H9 (cell line): ENCODE results near the gene IZUMO4. TPM values are rescaled to one million over a fixed set of nuclear protein-coding genes. Genes with fewer than 3 reads are reported as not detected.

Experiments used
- DNase-seq: peaks from one replicate; pipeline ENCODE4 v3.0.0-alpha.2; 2017
- H2AFZ ChIP-seq: one replicate; pipeline ENCODE4 v1.6.1; 2013; ENCODE audit warnings: mild to moderate bottlenecking, low read length, control low read depth, moderate library complexity
- H2AK5ac ChIP-seq: 2 replicates; pipeline ENCODE4 v1.6.1; 2013; ENCODE audit warnings: low read length, control low read depth, mixed read lengths; ENCODE audit not compliant: insufficient read length
- H2BK120ac ChIP-seq: one replicate; pipeline ENCODE4 v1.6.1; 2013; ENCODE audit warnings: low read depth, mild to moderate bottlenecking, low read length, control low read depth, inconsistent platforms; ENCODE audit not compliant: poor library complexity, severe bottlenecking
- H2BK12ac ChIP-seq: 2 replicates; pipeline ENCODE4 v1.6.1; 2013; ENCODE audit warnings: low read length, control low read depth, mixed read lengths, low read depth; ENCODE audit not compliant: insufficient read length
- H2BK15ac ChIP-seq: 2 replicates; pipeline ENCODE4 v1.6.1; 2013; ENCODE audit warnings: low read depth, low read length, control low read depth
- H2BK20ac ChIP-seq: one replicate; pipeline ENCODE4 v1.6.1; 2013; ENCODE audit warnings: low read depth, mild to moderate bottlenecking, low read length, control low read depth, inconsistent platforms; ENCODE audit not compliant: poor library complexity, severe bottlenecking
- H2BK5ac ChIP-seq: 2 replicates; pipeline ENCODE4 v1.6.1; 2013; ENCODE audit warnings: low read length, control low read depth, mixed read lengths; ENCODE audit not compliant: insufficient read length
- H3K14ac ChIP-seq: 2 replicates; pipeline ENCODE4 v1.6.1; 2013; ENCODE audit warnings: low read length, control low read depth; ENCODE audit not compliant: insufficient read depth
- H3K18ac ChIP-seq: 2 replicates; pipeline ENCODE4 v1.6.1; 2013; ENCODE audit warnings: low read depth, mild to moderate bottlenecking, mixed read lengths, low read length, control low read depth; ENCODE audit not compliant: insufficient read length
- H3K23ac ChIP-seq: 2 replicates; pipeline ENCODE4 v1.6.1; 2013; ENCODE audit warnings: low read length, control low read depth, mixed read lengths, low read depth; ENCODE audit not compliant: insufficient read length
- H3K23me2 ChIP-seq: 2 replicates; pipeline ENCODE4 v1.6.1; 2013; ENCODE audit warnings: low read depth, mild to moderate bottlenecking, mixed read lengths, low read length, control low read depth; ENCODE audit not compliant: insufficient read length, poor library complexity, severe bottlenecking
- H3K27ac ChIP-seq: 2 replicates; pipeline ENCODE4 v1.5.1; 2013; ENCODE audit warnings: low read length, control low read depth, mixed read lengths, low read depth; ENCODE audit not compliant: insufficient read length
- H3K27me3 ChIP-seq: 2 replicates; pipeline ENCODE4 v1.6.1; 2013; ENCODE audit warnings: low read length, control low read depth, inconsistent platforms; ENCODE audit not compliant: insufficient read depth
- H3K4ac ChIP-seq: 2 replicates; pipeline ENCODE4 v1.6.1; 2013; ENCODE audit warnings: low read depth, mild to moderate bottlenecking, control low read depth, inconsistent platforms, low read length, moderate library complexity
- H3K4me1 ChIP-seq: 2 replicates; pipeline ENCODE4 v1.6.1; 2013; ENCODE audit warnings: low read length, control low read depth, inconsistent platforms; ENCODE audit not compliant: insufficient read depth
- H3K4me2 ChIP-seq: 2 replicates; pipeline ENCODE4 v1.6.1; 2013; ENCODE audit warnings: low read length, control low read depth, mixed read lengths; ENCODE audit not compliant: insufficient read length, insufficient read depth
- H3K56ac ChIP-seq: 2 replicates; pipeline ENCODE4 v1.6.1; 2013; ENCODE audit warnings: low read depth, mild to moderate bottlenecking, mixed read lengths, low read length, control low read depth; ENCODE audit not compliant: insufficient read length
- H3K79me1 ChIP-seq: 2 replicates; pipeline ENCODE4 v1.6.1; 2013; ENCODE audit warnings: low read depth, mild to moderate bottlenecking, moderate library complexity, low read length, control low read depth, inconsistent platforms; ENCODE audit not compliant: insufficient read depth, poor library complexity, severe bottlenecking
- H3K79me2 ChIP-seq: 2 replicates; pipeline ENCODE4 v1.6.1; 2013; ENCODE audit warnings: low read length, control low read depth, inconsistent platforms; ENCODE audit not compliant: insufficient read depth
- H3K9ac ChIP-seq: 2 replicates; pipeline ENCODE4 v1.6.1; 2013; ENCODE audit warnings: low read length, control low read depth, mixed read lengths; ENCODE audit not compliant: insufficient read length; ENCODE audit errors: extremely low read depth
- H3K9me3 ChIP-seq: one replicate; pipeline ENCODE4 v1.6.1; 2013; ENCODE audit warnings: low read depth, low read length, inconsistent platforms; ENCODE audit not compliant: control insufficient read depth
- H3T11ph ChIP-seq: one replicate; pipeline ENCODE4 v1.6.1; 2013; ENCODE audit warnings: mild to moderate bottlenecking, low read length, control low read depth, inconsistent platforms
- H4K20me1 ChIP-seq: one replicate; pipeline ENCODE4 v1.6.1; 2013; ENCODE audit not compliant: control insufficient read depth, insufficient read length, insufficient read depth
- H4K5ac ChIP-seq: 2 replicates; pipeline ENCODE4 v1.6.1; 2013; ENCODE audit warnings: low read depth, mild to moderate bottlenecking, mixed read lengths, low read length, control low read depth; ENCODE audit not compliant: insufficient read length
- H4K8ac ChIP-seq: replicated peaks from 2 replicates; pipeline ENCODE4 v1.6.1; 2013; ENCODE audit warnings: low read length, control low read depth, mixed read lengths, low read depth; ENCODE audit not compliant: insufficient read length
- H4K91ac ChIP-seq: 2 replicates; pipeline ENCODE4 v1.6.1; 2013; ENCODE audit warnings: low read depth, mild to moderate bottlenecking, moderate library complexity, mixed read lengths, low read length, control low read depth; ENCODE audit not compliant: insufficient read length
- H3K27ac Mint-ChIP-seq, 3 experiments: 2 replicates in 2 of 3; 3 replicates in 1 of 3; pipeline ENCODE4 v1.8.0; 2020 to 2021; ENCODE audit warnings: mixed read lengths in 3 of 3, mild to moderate bottlenecking in 1 of 3, moderate library complexity in 1 of 3
- H3K27me3 Mint-ChIP-seq: 2 replicates; pipeline ENCODE4 v1.8.0; 2021; ENCODE audit warnings: low read depth, mild to moderate bottlenecking, moderate library complexity, mixed read lengths
- H3K36me3 Mint-ChIP-seq, 3 experiments: 2 replicates in 2 of 3; 3 replicates in 1 of 3; pipeline ENCODE4 v1.8.0; 2020 to 2021; ENCODE audit warnings: low read depth in 3 of 3, mixed read lengths in 3 of 3; ENCODE audit not compliant: insufficient read depth in 1 of 3
- H3K4me1 Mint-ChIP-seq, 2 experiments: 2 replicates each; pipeline ENCODE4 v1.8.0; 2020; ENCODE audit warnings: mixed read lengths in 2 of 2
- H3K4me3 Mint-ChIP-seq, 2 experiments: 2 replicates in 1 of 2; 3 replicates in 1 of 2; pipeline ENCODE4 v1.8.0; 2020 to 2021; ENCODE audit warnings: mild to moderate bottlenecking in 2 of 2, mixed read lengths in 2 of 2, moderate library complexity in 1 of 2
- H3K9me3 Mint-ChIP-seq, 2 experiments: 2 replicates in 1 of 2; 3 replicates in 1 of 2; pipeline ENCODE4 v1.8.0; 2020; ENCODE audit warnings: mild to moderate bottlenecking in 2 of 2, mixed read lengths in 2 of 2, moderate library complexity in 1 of 2
- WGBS: extraction: QIAGEN DNeasy Blood & Tissue Kit; methylation state at CpG from one replicate; pipeline ENCODE4 v1.1.7; 2013; ENCODE audit warnings: missing lambda C conversion rate, low lambda C conversion rate, mixed read lengths; ENCODE audit not compliant: insufficient read length; ENCODE audit errors: extremely low coverage; 5-methylcytosine and 5-hydroxymethylcytosine counted together
- total RNA-seq: library from RNA; stranded (reverse); gene quantifications from 2 replicates; pipeline ENCODE4 v1.2.1, GENCODE V29; 2021
- TF ChIP-seq, protein P1 (sequence below): fragments of 200-600 bp; sonication (generic); conservative IDR thresholded peaks from 3 replicates; pipeline ENCODE4 v1.8.0; 2021; ENCODE audit warnings: antibody characterized with exemption, mild to moderate bottlenecking

The IZUMO4 gene
- total RNA-seq, 1 experiment from 2014 or later = 2.1 TPM

DNA sequence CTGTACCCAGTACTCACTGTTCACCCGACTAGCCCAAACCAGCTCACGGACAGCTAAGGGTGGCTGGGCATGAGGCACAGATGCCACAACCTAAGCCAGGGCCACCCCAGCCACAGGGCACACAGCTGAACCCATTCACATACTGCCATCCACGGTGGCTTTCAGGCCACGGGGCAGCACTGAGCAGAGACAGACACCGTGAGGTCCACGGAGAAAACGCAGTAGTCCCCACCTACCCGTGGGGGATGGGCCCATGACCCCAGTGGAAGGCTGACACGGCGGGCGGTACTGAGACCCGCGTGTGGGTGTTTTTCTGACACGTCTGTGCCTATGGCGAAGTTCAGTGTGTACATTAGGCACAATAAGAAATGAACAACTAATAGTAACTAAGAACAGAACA, 25.5 kb downstream of the IZUMO4 start:
- Histone ChIP-seq H3K56ac (no peak overlapping the region), H3K14ac (no peak overlapping the region), H2BK120ac (no peak overlapping the region), H2BK20ac (no peak overlapping the region), H3K4me2 (no peak overlapping the region), H3K23me2 (no peaks in the 10 kb centered on the region), H2BK12ac (no peak overlapping the region), H2AFZ (no peak overlapping the region), H3K79me2 (no peaks in the 10 kb centered on the region), H3K27me3 (no peaks in the 10 kb centered on the region), H3K9ac (no peak overlapping the region), H3K4me1 (no peaks in the 10 kb centered on the region), H2BK5ac (no peak overlapping the region), H2BK15ac (no peak overlapping the region), H3K4ac (no peak overlapping the region), H4K20me1 (no peaks in the 10 kb centered on the region), H2AK5ac (no peak overlapping the region), H3T11ph (no peak overlapping the region), H3K27ac (no peak overlapping the region), H3K18ac (no peak overlapping the region), H3K79me1 (no peaks in the 10 kb centered on the region), H4K5ac (no peak overlapping the region), H3K9me3 (no peaks in the 10 kb centered on the region), H4K8ac (no peak overlapping the region), H3K23ac (no peak overlapping the region), H4K91ac (no peak overlapping the region)
- no peak for DNase-seq
- Mint-ChIP-seq H3K9me3 (no peaks in the 10 kb centered on the region), H3K27me3 (no peaks in the 10 kb centered on the region), H3K36me3 (peaks cover 39 to 86% (median 77%) of the 10 kb centered on the region in 3 experiments), H3K4me3 (no peak overlapping the region), H3K27ac (no peak overlapping the region), H3K4me1 (no peaks in the 10 kb centered on the region)
- TF ChIP-seq, protein P1, sequence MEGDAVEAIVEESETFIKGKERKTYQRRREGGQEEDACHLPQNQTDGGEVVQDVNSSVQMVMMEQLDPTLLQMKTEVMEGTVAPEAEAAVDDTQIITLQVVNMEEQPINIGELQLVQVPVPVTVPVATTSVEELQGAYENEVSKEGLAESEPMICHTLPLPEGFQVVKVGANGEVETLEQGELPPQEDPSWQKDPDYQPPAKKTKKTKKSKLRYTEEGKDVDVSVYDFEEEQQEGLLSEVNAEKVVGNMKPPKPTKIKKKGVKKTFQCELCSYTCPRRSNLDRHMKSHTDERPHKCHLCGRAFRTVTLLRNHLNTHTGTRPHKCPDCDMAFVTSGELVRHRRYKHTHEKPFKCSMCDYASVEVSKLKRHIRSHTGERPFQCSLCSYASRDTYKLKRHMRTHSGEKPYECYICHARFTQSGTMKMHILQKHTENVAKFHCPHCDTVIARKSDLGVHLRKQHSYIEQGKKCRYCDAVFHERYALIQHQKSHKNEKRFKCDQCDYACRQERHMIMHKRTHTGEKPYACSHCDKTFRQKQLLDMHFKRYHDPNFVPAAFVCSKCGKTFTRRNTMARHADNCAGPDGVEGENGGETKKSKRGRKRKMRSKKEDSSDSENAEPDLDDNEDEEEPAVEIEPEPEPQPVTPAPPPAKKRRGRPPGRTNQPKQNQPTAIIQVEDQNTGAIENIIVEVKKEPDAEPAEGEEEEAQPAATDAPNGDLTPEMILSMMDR = no peak
- no CpG with 5 or more reads among the region's 15 CpGs for WGBS
